Measurements from ENCODE around the gene NEDD8.

NEDD8 gene

DNA sequence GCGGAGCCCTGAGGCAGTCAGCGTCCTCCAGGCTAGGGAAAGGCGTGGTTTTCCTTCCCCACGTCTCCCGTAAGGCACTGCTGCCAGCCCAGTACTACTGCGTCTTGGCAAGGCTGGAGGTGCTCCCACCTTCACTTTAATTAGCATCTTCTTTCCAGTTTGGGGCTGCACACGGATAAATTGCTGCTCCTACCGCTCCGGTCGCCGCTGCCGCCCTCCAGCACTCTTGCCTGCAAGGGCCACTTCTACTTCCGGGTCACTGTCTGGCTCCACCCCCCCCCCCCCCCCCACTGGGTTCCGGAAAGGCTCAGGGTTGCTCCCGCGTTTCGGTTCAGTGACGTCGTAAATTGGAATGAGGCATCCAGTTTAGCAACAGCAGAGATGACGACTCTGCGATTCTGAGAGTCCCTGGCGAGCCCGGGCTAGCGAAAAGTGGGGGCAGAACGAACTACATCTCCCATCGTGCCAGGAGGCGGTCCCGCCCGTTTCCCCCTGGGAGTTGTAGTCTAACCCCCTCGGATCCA, at the start of gene NEDD8:
Gene NEDD8, minus strand, starts transcription at position 247 of the 524 bp plus-strand sequence. Its CDS starts 100 bp downstream, at position 147.
- peak; percentile 97 for DNase-seq (ENCODE audit: low spot score)

DNA sequence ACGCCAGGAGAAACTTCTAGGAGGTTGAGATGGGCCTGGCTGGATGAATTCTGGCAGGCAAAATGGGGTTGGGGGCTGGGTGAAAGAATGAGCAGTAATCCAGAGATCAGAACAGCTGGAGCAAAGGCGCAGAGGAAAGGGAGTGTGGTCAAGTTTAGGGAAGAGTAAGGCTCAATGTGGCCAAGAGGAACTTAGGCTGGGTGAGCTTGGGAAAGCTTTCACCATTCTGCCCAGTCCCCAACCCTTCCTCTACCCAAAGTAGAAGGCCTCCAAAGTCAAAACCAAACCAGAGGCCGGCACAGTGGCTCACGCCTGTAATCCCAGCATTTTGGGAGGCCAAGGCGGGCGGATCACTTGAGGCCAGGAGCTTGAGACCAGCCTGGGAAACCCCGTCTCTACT, 49.5 kb upstream of the NEDD8 start:
- no peak for DNase-seq (ENCODE audit: low spot score)

DNA sequence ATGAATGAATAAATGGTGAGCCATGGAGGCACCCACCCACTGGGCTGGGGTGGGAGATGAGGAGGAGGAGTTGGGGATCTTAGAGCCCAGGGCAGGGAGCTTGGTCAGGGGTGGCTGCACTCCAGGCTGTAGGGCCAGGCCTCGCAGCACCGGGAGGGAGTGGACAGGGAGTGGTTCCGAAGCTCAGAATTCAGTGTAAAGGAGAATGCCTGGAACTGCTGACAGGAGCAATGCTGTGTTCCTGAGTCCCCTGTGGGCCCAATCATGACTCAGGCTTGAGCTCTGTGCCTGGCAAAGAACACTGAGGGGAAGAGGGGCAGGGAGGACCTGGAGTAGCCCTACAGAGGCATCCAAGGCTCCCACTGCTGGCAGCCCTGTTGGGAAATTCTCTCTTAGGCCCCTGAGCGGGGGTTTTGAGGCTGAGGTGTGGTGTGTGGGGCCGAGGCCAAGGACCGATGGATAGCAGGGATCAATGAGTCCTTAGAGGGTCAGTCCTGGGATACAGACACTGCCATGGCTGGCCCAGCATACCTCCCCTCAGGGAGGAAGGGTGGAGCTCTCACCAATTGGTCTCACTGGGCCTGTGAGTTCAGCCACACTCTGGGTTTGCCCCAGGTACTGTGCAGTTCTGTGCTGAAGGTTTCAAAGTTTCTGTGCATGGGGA, 48.8 kb upstream of the NEDD8 start:
- DNase-seq (ENCODE audit: low spot score) = no peak

DNA sequence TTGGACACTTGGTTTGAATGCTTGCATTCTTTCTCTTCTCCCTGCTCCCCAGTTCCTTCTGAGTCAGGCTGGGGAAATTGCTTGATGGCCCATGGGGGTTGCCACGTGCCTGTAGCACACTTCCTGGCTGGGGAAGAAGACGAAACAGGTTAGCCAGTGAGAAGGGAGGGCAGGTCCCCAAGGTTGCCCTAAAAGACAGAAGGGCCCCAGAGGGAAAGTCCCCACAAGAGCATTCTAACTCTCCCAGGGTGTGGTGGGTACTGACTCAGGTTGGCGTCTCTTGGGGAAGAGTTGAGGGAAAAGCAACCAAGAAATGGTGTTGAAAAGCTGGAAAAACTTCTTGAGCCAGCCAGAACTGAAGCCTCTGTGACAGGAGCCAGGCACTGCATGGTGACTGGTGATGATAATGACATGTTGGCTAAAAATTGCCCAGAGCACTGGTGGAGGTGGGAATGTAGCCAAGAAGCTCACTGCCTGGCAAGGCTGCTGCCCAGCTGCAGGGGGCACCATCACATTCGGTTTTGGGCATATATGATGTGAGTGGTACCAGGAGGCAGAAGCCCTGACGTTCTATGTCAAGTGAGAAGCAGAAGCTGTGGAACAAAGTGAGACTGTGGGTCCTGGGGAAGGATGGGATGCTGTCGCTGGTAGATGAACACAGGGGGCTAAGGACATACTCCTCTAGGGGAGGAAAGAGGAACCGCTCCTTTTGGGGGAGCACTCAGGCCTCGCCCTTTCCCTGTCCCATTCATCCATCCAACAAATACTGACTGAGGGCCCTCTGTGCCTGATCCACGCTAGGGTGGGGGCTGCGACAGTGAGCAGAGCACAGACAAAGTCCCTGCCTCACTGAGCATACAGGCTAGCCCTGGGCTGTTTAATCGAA, 47.4 kb upstream of the NEDD8 start:
- DNase-seq (ENCODE audit: low spot score) = no peak

DNA sequence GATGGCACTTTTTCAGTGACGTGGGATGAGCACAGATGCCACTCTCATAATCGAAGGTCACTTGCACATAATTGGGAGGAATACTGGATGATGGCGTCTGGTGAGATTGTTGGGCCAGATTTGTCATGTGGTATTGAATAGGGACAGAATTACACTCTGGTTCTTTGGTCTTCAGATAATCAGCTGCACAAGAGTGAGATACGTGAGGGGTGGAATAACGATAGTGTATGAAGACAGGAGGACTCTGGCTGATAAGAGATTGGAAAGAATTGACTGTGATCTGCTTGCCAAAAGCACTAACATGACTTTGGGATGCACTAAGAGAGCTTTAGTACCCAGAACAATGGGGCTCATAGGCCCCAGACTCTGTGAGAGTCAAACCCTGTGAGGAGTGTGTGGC, 46.3 kb upstream of the NEDD8 start:
- DNase-seq (ENCODE audit: low spot score) = no peak

DNA sequence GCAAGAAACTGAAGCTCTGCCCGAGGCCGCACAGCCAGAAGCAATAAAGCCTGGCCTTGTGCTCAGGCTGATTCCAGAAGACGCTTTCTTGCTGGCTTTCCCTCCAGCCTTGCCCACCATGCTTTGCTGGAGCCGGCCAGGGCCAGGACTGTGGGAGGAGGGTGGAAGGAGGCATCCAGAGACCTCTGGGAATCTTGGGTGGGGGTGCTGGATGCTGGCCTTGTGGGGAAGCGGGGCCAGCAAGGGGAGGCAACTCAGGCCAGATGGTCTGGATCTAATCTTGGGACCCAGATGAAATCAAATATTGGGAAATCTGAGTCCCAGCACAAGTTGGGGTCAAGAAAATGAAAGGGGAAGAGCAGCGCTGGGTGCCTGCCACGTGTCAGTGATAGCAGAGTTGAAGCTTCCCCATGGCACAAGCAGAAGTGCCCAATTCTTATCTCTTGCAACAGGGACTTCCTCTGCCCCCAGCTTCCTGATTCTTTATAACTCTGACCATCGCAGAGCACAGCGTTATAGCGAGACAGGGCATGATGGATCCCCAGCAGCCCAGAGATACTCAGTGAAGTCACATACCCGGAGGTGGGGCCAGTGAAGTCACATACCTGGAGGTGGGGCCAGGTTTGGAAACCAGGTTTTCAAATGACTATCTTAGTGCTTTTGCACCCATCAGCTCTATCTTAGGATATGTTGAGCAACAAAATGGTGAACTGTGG, 45.6 kb upstream of the NEDD8 start:
- no peak for DNase-seq (ENCODE audit: low spot score)

DNA sequence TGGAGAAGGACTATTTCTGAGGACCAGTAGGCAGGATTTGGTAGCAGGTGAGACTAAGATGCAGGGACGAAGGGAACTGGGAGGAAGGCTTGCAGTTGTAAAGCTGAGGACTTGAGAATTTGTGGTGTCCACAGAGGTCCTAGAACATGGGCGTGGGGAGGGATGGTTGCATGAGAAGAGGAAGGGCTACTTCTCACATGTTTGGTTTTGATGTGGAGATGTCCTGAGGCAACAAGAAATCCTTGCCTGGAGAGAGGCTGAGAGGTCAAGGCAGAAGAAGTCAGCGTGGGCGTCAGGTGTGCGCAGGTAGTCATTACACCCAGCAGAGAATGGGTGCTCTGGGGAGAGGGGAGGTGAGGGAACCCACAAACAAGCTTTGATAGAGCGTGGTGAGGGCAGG, 44.9 kb upstream of the NEDD8 start:
- DNase-seq (ENCODE audit: low spot score) = no peak

DNA sequence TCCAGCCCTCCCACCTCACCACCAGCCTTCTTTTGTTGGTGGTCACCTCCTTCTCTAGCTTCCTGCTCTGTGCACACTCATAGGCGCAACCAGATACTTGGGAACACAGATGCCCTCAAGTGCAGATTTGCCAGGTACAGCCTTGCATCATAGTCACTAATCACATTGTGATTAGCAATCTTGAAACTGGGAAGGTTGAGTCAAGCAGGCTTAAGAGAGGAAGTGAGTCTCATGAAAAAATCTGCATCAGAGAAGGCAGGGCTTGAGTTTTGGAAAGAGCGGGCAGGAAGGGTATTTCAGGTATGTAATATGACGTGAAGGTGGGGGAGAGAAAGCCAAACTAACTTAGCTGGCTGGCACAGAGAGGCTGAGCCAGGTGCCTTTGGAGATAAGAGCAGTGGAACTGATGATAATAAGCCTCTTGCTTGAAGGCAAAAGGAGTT, 42.0 kb upstream of the NEDD8 start:
- DNase-seq (ENCODE audit: low spot score) = no peak

DNA sequence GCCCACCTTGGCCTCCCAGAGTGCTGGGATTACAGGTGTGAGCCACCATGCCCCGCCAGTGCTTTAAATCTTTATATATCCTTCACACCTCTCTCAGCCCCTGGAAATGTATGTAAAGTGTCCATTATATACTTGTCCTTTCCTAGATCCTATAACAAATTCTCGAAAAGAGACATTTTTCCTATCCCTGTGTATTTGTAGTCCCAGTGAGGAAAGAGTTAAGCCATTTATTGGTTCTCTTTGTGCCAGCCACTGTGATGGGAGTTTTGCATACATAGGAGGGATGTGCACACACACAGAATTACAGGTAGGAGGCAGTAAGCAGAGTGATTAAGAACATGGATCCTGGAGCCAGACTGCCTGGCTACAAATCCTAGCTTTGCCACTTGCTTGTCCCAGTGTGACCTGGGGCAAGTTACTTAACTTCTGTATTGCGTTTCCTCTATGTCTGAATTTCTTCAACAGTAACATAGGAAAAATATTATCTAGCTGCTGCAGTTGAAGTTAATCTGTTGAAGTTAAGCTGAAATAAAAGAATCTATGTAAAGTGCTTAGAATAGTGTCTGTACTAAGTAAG, 41.3 kb upstream of the NEDD8 start:
- DNase-seq (ENCODE audit: low spot score) = no peak

DNA sequence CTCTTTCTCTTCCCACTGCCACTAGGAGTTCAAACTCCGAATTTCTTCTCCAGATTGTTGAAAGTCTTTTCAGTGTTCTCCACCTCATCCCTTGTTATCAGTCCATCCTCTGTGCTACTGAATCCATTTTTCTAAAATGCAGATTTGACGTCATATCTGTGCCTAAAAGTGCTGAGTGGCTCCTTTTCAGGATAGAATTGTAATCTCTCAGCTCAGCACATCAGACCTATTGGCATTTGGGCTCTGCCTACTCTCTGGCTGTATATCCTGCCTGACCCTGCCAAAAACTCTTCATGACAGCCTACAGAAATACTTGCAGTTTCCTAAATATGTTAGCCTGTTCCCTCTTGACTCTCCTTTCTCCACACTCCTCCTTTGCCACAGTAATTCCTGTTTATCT, 40.3 kb upstream of the NEDD8 start:
- no peak for DNase-seq (ENCODE audit: low spot score)

DNA sequence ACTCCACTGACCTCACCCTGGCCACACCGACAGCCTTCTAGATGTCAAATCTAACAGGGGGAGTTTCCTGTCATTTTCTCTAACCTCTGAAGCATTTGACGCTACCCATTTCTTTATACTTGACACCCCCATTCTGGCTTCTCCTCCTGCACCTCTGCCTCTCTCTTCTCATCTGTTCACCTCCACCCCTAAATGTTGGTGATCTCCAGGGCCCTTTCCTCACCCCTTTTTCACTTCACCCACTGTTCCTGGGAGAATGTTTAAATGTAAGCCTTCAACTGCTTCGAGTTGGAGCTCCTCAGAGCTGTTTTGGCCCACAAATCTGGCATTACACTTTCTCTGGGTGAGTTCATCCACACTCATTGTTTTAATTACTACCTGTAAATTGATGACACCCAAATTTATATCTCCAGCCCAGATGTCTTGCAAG, 39.7 kb upstream of the NEDD8 start:
- no peak for DNase-seq (ENCODE audit: low spot score)

DNA sequence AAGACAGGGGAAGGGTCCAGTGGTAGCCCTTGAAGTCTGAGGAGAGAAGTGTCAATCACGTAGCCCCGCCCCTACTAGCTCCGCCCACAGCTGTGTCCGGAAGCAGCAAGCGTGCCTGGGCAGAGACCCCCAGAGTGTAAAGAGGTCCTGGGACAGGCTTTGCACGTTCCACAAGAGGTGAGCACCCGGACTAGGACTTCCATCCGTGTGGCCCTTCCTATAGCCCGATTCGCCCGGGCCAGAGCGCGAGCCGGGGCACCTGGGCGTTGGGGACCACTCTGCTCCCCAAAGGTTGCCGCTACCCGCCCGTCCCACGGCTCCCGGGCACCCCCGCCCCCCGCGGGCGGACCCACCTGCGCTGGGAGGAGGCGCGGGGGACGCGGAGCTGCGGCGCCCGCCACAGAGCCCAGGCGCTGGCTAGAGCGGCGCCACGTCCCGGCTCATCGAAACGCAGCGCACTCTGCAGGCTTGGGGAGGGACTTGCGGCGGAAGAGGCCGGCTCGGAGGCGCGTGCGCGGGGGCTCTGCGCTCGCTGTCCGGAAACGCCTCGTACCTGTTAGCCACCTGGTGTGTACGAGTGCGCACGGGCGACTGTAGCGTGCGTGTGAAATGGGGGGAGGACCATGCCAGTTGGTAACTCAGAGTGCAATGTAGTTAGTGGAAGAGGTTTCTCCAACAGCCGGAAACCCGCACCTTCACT, 39.1 kb upstream of the NEDD8 start, which contains the start of gene RABGGTA:
Gene RABGGTA, minus strand, starts transcription at position 464 of the 700 bp plus-strand sequence. CDS start 482 bp downstream, outside the sequence.
- peak; percentile 91 for DNase-seq (ENCODE audit: low spot score)

DNA sequence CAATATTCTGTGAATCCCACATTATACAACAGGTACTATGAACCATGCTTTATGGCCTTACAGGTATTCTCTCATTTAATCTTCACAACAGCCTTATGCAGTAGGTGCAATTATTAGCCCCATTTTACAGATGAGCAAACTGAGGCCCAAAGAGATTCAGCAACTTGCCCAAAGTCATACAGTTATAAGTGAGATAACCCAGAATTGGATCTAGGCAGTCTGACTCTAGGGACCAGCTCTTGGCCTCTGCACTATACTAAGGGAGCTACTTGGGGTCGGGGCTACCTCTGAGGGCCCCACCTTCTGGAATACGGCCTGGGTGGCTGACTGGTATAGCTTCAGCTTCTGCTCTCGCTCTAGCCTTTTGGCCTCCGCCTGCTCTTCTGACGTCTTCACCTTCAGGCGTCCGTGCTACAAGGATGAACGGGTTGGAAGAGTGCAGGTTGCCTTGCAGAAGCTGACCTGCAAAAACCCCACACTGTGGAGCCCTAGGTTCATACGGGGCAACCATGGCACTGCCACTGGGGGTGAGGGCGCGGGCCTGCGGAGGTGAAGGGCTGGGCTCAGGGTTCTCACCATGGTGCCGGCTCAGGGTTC, 38.5 kb upstream of the NEDD8 start:
- no peak for DNase-seq (ENCODE audit: low spot score)

DNA sequence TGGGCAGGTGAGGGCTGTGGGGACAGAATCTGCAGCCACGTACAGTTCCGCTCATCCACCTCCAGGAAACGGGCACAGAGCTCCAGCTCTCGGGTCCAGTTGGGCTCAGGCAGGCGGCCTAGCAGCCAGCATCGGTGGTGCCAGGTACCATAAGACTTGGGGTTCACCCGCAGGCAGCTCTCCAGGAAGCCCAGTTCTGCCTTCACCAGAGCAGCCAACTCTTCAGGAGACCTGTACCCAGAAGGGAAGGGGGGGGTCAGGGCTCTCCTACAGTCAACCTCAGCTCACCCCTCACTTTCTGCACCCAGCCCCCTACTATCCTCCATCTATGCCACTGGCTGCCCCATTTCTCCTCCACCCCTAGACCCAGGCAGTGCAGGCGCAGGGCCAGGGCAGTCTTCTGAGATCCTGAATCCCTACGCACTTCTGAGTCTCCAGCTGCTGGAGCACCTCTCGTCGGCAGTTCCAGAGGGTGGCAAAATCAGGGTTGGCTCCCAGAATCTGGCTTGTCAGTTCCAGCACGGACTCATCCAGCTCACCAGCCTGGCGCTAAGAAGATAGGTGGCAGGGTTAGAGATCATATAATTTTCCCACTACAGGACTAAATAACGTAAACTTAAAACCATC, 37.9 kb upstream of the NEDD8 start:
- DNase-seq (ENCODE audit: low spot score) = no peak

DNA sequence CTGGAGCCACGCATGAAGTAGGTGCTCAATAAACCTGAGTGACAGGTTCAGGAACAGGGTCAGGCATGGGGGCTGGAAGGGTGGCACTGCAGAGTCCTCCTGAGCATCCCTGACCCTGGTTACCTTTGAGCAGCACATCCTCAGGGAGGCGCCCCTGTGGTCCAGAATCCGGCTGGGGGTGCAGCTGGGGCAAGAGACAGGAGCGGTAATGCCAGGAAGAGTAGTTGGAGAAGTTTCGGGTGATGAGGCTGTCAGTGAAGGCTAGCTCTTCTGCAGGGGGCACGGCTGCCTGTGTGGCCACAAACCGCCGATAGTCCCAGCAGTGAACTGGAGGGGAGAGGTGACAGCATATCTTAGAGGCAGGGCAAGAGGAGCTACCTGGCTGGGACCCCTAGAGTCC, 37.2 kb upstream of the NEDD8 start:
- DNase-seq (ENCODE audit: low spot score) = no peak

DNA sequence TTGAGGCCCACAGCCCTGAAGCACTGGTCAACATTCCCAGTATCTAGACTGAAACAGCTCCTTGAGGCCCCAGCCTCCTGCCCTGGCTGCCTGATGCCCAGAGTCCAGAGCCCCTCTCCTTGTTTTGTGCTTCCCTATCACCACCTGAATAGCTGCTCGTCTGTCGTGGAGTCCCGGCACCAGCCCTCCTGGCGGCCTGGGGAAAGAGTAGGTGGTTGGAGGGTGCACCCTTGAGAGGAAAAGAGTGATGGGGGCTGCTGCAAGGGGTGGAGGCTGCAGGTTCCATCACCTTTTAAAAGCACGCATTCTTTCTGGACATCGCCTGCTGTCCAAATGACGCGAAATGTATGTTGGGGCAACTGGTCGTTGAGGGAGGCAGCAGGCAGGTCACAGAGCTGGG, 36.1 kb upstream of the NEDD8 start:
- no peak for DNase-seq (ENCODE audit: low spot score)

DNA sequence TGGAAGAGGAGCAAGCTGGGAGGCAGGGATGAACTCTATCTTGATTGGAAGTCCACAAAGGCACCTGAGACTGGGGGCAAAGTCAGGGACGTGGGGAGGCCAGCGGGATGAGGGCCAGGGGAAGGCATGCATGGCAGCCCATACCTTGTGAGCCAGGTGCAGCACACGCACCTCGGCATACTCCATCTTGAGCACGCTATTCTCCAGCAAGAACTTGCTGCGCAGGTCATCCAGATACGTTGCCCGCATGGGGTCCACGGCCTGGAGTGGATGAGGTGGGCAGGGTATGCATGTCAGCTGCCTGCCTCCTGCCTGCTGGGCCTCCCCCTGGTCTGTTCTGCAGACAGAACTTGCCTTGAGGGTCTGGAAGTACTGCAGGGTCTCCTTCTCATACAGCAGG, 35.3 kb upstream of the NEDD8 start:
- no peak for DNase-seq (ENCODE audit: low spot score)

DNA sequence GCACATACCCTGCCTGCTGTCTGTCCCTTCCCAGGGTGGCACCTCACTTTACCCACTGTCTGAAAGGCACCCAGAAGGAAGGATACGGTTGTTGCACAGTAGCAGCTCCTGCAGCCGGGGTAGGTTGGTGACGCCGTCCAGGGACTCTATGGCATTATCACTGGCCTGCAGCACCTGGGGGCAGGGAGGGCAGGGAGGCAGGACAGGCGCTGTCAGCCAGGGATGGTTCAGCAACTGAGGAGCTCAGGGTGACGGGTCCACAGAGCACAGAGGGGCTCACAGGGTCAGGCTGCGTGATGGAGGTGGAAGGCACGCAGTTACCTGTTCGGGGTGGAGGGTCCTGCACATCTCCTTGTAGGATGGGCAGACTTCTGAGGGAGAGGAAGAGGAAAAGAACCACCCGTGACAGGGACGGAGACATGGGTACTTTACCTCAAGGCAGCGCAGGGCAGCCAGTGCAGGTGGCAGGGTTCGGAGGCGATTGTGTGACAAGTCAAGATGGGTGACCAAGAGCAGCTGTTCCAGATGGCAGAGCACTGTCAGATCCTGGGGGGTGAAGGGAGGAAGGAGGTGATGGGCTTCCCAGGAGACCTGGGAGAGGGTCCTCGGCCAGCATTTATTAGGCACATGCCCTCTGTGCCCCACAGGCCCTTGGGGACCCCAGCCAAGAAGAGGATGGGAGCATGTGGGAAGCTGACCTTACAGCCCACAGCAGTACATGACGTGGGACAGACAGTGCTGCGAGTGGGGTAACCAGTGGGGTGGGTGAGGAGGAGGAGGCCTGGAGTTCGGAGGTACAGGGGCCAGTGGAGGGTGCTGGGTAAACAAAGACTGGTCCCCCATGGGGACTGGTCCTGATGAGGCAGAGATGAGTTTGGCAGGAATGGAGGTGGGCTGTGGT, 34.4 kb upstream of the NEDD8 start:
- no peak for DNase-seq (ENCODE audit: low spot score)

DNA sequence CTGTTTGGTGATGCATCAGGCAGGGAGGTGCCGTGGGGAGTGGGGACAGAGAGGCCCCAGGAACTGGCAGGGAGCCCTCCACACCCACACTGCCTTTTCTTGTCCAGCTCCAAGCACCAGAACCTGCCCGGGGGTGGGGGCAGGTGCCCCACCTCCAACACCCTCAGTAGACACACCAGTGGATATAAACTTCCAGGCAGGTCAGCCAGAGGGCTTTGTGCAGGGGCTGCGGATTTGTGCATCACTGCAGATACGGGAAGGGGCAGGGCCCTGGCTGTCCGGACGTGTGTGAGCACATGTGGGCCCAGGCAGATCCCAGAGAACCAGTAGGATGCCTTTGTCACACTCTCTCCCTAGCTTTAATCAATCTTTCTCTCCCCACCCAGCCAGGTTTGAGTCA, 32.1 kb upstream of the NEDD8 start:
- DNase-seq (ENCODE audit: low spot score) = no peak

Data from left forelimb (tissue), 1 donor.